ENCODE results near the gene MCTP1.

Gene MCTP1

GRCh38 chr5:94916619-94917018, 368.3 kb downstream of the MCTP1 start:
- DNase-seq: no peak

GRCh38 chr5:94911276-94911675, 373.6 kb downstream of the MCTP1 start:
- DNase-seq: no peak

GRCh38 chr5:94910721-94911120, 374.2 kb downstream of the MCTP1 start:
- no peak for DNase-seq

DNA sequence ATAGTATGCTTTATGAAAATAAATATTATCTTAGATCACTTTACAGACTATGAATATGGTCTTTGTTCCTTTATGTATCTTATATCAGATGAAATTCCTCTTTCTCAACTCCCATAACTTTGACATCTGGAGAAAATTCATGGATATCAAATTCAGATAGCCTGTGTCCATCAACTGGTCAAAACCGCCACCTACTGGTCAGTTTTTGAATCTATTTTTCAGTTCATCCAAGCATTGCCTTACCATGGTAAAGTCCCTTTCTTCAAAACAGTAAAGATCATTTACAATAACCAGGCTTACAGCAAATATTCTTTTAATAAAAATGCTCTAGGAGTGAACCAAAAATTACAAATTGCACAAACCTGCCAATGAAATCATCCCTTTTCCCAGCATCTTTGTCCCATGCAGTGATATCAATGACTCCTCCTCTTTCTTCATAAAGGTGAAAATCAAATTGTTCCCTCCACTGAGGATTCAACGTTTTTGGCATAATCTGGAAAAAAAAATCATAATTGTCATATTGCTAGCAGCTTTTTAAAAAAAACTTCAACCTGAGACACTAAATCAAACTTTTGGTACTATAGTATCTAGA, 375.9 kb downstream of the MCTP1 start:
- no peak for DNase-seq

GRCh38 chr5:94906750-94907149, 378.1 kb downstream of the MCTP1 start:
- DNase-seq: no peak

- no peak for DNase-seq
Observed at GRCh38 chr5:94903726-94904125, 381.2 kb downstream of the MCTP1 start.

GRCh38 chr5:94901191-94901979, 383.5 kb downstream of the MCTP1 start:
- no peak for DNase-seq

- no peak for DNase-seq
Observed at GRCh38 chr5:94900006-94900505, 384.8 kb downstream of the MCTP1 start.

GRCh38 chr5:94893412-94894135, 391.3 kb downstream of the MCTP1 start:
- no peak for DNase-seq

DNA sequence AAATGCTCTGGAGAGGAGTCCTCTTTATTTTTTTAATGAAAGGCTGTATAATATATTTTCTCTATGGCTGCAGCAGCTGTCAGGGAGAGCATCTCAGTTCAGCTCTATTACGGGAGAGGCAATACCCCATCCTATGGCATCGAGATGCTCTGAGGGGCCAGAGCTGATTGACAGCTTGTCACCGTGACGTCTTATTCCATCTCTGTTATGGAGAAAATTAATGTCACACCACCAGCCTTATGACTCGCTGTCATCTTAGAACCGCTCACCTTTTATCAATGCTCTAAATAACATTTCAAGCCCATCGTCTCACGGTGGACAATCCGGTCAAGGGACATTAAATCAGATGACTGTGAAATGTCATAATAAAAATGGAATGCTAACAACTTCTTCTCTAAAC, 392.9 kb downstream of the MCTP1 start:
- DNase-seq: no peak

DNA sequence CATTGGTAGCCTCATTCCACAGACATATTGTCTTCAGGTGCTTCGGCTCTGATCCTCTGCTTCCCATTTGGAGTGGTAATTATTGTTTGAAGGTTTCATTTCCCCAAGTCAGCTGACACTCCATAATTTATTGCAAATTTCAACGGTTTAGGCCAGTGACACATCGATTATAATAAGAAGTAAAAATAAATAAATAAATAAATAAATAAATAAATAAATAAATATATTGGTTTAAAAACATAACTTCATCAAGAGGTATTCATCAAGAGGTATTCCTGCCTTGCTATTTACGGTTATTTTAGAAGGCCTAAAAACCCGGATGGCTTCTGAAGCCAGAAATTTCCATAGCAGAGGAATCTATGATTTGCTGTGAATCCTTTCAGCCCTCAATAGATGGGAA, 393.3 kb downstream of the MCTP1 start:
- DNase-seq: no peak

- DNase-seq: no peak
Observed at GRCh38 chr5:94890907-94891306, 394.0 kb downstream of the MCTP1 start.

DNA sequence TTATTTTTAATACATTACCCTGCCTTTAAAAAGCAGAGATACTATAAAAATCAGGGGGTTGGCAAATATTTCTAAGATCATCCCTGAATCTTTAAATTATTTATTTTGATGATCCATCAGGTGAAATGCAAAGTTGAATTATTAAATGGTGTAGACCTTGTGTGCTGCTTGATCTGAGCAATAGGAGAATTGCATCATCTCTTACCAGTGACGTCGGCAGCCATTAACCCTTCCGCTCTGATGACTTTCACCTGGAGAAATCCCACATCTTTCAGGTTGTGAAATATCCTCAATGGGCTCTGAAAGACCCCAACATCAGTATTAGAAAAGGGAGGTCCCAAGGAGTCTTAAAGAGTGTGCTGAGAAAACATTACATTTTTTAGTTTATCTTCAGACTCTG, 396.2 kb downstream of the MCTP1 start:
- DNase-seq: no peak

DNA sequence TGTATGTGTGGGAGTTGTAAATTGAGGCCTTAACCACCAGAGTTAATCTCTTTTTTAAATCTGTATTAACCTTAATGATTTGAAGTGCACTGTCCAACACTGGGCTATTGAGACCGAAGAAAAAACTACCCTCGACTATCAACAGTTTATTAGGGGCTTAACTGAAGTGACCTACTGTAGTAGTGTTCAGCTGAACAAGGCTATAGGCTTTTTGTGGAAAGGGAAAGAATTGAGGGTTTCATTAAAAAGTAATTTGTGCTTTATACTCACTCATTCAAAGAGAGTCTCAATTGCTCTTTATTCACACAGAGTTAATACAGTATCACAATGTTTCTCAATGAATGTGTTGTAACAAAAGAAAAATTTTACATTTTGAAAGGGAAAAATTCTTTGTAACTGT, 399.0 kb downstream of the MCTP1 start:
- no peak for DNase-seq

DNA sequence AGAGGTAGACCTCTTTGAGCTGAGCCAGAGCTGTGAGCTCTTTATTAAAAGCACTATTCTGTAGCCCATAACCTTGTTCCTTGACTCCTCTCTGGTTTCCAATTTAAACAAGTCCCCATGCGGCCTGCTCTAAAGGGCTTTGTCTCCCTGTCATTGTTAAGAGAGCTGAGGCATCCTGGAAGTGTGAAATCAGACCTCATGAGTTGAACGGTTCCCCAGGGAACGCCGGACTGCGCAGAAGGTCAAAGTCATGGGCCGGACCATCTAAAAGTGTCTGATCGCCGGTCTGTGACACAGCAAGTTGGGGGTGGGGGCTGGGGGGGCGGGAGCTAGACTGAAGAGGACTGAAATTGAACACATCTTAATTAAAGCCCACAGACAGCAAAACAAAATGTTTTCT, 400.6 kb downstream of the MCTP1 start:
- no peak for DNase-seq

DNA sequence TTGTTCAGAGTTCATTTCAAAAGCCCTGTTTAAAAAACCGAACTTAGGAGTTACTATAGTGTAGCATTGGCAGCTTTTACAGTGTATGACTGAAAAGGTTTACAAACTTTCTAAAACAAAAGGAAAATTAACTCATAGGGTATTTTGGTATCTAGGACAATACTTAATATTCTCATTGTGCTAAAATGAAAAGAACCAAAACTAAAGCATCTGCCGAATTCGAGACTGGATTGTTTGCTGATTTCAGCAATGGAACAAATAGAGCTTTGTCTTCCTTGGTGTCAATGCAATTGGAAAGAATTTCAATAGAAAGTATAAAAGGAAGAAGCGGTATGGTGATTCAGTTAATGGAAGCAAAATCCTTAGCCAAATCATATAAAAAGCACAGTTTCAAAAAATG, 412.4 kb downstream of the MCTP1 start:
- DNase-seq: no peak

DNA sequence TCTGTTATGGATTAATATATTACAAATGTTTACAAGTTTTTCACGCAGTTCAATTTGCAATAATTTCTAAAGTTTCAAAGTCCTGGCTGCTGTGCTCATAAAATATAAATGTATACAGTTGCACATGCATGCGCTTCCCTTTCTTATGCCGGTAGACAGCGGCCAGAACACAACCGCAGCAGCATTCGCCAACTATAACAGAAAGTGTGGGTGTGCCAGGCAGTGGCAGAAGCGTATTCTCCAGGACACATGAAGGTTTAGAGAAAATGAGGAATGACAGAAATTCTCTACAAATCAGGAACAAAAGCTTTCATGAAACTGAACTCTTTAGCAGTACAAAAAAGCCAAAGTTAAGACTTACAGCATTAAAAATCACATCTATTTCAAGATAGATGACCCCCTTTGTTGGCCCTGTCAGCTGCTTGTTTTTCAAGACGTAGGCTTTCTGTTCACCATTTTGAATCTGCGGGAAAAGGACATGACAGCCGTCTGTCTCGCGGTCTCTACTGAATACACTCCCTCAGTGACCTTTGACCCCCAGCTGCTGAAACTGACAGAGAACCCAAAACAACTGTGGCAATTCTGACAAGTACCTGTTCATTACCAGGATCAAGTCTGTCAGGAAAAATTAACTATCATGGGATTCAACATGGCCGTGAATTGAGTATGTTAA, 414.2 kb downstream of the MCTP1 start:
- DNase-seq: no peak

GRCh38 chr5:94869921-94870320, 415.0 kb downstream of the MCTP1 start:
- DNase-seq: no peak

GRCh38 chr5:94863951-94864350, 420.9 kb downstream of the MCTP1 start:
- DNase-seq: no peak

DNA sequence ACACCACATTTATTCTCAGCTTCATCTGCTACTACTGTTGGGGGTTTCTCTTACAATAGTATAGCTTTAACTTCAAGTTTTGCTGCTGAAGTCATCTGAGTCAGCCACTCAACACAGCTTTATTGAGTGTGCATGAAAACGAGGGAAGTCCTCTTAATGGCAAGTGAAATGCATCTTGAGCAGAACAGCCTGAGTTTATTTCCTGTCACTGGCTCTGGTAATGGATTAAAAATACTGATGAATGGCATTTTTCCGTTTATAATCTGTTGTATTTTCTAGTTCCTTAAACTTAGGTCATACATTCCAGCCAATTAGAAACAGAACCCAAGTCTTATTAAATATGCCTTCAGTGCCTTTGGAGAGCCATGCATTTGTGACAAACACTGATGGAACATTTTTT, 427.8 kb downstream of the MCTP1 start:
- no peak for DNase-seq

DNA sequence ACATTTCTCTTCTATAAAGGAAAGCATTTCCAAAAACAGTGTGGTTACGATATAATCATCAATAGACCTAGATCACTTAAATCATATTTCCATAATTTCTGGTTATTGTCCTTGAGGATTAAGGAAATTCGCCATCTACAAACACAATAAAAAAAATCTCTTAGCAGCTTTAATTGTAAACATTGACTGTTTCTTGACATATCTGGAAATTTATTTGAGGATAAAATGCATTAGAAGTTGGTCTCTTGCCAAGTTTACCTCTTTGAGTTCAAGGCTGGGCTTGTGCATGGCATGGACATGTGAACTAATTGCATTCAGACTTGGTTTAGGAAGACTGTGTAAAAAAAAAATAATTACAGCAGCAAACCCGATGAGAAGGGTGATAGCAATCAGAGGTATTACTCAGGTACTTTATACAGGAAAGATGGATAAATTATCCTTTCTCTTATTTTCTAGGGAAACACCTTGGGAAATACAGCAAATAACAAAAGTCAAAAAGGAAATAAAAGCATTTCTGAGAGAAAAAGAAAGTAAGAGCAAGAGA, 428.6 kb downstream of the MCTP1 start:
- no peak for DNase-seq

DNA sequence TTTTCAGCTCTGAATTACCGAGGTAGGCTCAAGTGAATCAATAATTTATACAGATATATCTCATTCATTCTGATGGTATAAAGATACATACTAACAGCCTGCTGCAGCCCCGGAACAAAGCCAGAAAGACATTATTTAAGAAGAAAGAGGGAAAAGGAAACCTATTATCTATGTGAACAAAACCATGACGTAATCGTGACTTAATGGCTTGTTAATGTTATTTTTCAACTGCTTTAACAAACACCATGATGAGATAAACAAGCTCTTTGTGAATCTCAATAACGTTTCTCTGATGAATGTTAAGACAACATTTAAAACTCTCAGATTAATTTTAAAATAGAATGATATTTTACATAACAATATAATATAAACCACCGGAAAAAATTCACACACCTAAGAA, 429.4 kb downstream of the MCTP1 start:
- DNase-seq: no peak

- DNase-seq: no peak
Observed at GRCh38 chr5:94853120-94853519, 431.8 kb downstream of the MCTP1 start.

All from cortex of kidney (tissue), 1 donor.